ENCODE data around the gene ANO8. TPM values are rescaled to one million over a fixed set of nuclear protein-coding genes. Genes with fewer than 3 reads are reported as not detected.

ANO8 gene
- total RNA-seq, 1 experiment from 2014 or later: 12.1 TPM

GRCh38 chr19:17379221-17379631 lies 44.6 kb upstream of the ANO8 start:
- POLR2A ChIA-PET (ENCODE audit: unreplicated experiment): no interaction called here
- Histone ChIP-seq H3K79me2 (ENCODE audit: low read length) (no peaks in the 10 kb centered on the region), H3K9ac (ENCODE audit: low read length) (no peak overlapping the region), H3K27me3 (ENCODE audit: low read length) (no peaks in the 10 kb centered on the region), H3K4me3 (ENCODE audit: low read length) (no peak overlapping the region), H3K36me3 (ENCODE audit: low read depth, low read length) (no peaks in the 10 kb centered on the region), H3K9me2 (replicated peaks; ENCODE audit: low read length) (no peaks in the 10 kb centered on the region), H3K9me3 (ENCODE audit: low read length) (no peaks in the 10 kb centered on the region), H4K20me1 (ENCODE audit: low read length) (no peaks in the 10 kb centered on the region), H3K27ac (ENCODE audit: low read length) (no peak overlapping the region), H3F3A (ENCODE audit: low read length, unreplicated experiment) (no peaks in the 10 kb centered on the region), H3K4me1 (ENCODE audit: insufficient read depth, low read length) (no peaks in the 10 kb centered on the region), H2AFZ (ENCODE audit: low read length) (no peak overlapping the region), H3K4me2 (ENCODE audit: low read length) (no peak overlapping the region)
- intact Hi-C loops (cut with micrococcal nuclease): no loop called here
- ATAC-seq (no peak), DNase-seq (no peak)
- no TSS peak for BruUV-seq (replicated peaks)
- CTCF ChIA-PET: no interaction called here
- no peak for TF ChIP-seq CTCF (conservative IDR thresholded peaks at IDR 0.05; ENCODE audit: low read depth, low read length)
- TF ChIP-seq EZH2phosphoT487 (IDR thresholded peaks at IDR 0.05; ENCODE audit: borderline replicate concordance, low read length): no peak
- TF ChIP-seq EZH2 (IDR thresholded peaks at IDR 0.05; ENCODE audit: low read length, unreplicated experiment): no peak

GRCh38 chr19:17378271-17378670 lies 43.6 kb upstream of the ANO8 start:
- no peak overlapping the region for H2AFZ ChIP-seq (ENCODE audit: low read length)
- no peaks in the 10 kb centered on the region for H4K20me1 ChIP-seq (ENCODE audit: low read length)
- no peak overlapping the region for H3K27ac ChIP-seq (ENCODE audit: low read length)
- no peak overlapping the region for H3K4me3 ChIP-seq (ENCODE audit: low read length)
- no peaks in the 10 kb centered on the region for H3F3A ChIP-seq (ENCODE audit: low read length, unreplicated experiment)
- H3K79me2 ChIP-seq (ENCODE audit: low read length): no peaks in the 10 kb centered on the region
- TF ChIP-seq EZH2 (IDR thresholded peaks at IDR 0.05; ENCODE audit: low read length, unreplicated experiment) (no peak), CTCF (conservative IDR thresholded peaks at IDR 0.05; ENCODE audit: low read depth, low read length) (no peak), EZH2phosphoT487 (IDR thresholded peaks at IDR 0.05; ENCODE audit: borderline replicate concordance, low read length) (no peak)
- POLR2A ChIA-PET (ENCODE audit: unreplicated experiment): no interaction called here
- ATAC-seq (no peak), DNase-seq (no peak)
- BruUV-seq (replicated peaks): no TSS peak
- H3K9me2 ChIP-seq (replicated peaks; ENCODE audit: low read length): no peaks in the 10 kb centered on the region
- no peaks in the 10 kb centered on the region for H3K4me1 ChIP-seq (ENCODE audit: insufficient read depth, low read length)
- intact Hi-C loops (cut with micrococcal nuclease): no loop called here
- no peak overlapping the region for H3K4me2 ChIP-seq (ENCODE audit: low read length)
- H3K9me3 ChIP-seq (ENCODE audit: low read length): no peaks in the 10 kb centered on the region
- H3K27me3 ChIP-seq (ENCODE audit: low read length): no peaks in the 10 kb centered on the region
- CTCF ChIA-PET: no interaction called here
- H3K36me3 ChIP-seq (ENCODE audit: low read depth, low read length): no peaks in the 10 kb centered on the region
- no peak overlapping the region for H3K9ac ChIP-seq (ENCODE audit: low read length)

GRCh38 chr19:17376935-17377600 lies 42.4 kb upstream of the ANO8 start, which contains the start of gene PLVAP:
TSS of gene PLVAP (minus strand) at chr19:17377342. CDS start at chr19:17377288, 54 bp downstream.
- H3K9me3 ChIP-seq (ENCODE audit: low read length): no peaks in the 10 kb centered on the region
- no peak within 1 kb of the TSS for H3K4me2 ChIP-seq (ENCODE audit: low read length)
- POLR2A ChIA-PET (ENCODE audit: unreplicated experiment): no interaction called here
- intact Hi-C loops (cut with micrococcal nuclease): no loop called here
- DNase-seq (no peak), ATAC-seq (no peak)
- no peak within 1 kb of the TSS for H3K9ac ChIP-seq (ENCODE audit: low read length)
- no peaks in the 10 kb centered on the region for H3K36me3 ChIP-seq (ENCODE audit: low read depth, low read length)
- BruUV-seq (replicated peaks): no TSS peak
- no peaks in the 10 kb centered on the region for H3K4me1 ChIP-seq (ENCODE audit: insufficient read depth, low read length)
- H3K27ac ChIP-seq (ENCODE audit: low read length): no peak within 1 kb of the TSS
- no peak within 1 kb of the TSS for H2AFZ ChIP-seq (ENCODE audit: low read length)
- H3K27me3 ChIP-seq (ENCODE audit: low read length): no peaks in the 10 kb centered on the region
- no peaks in the 10 kb centered on the region for H3K9me2 ChIP-seq (replicated peaks; ENCODE audit: low read length)
- H3K4me3 ChIP-seq (ENCODE audit: low read length): no peak within 1 kb of the TSS
- TF ChIP-seq CTCF (conservative IDR thresholded peaks at IDR 0.05; ENCODE audit: low read depth, low read length): no peak
- TF ChIP-seq EZH2phosphoT487 (IDR thresholded peaks at IDR 0.05; ENCODE audit: borderline replicate concordance, low read length): no peak
- TF ChIP-seq EZH2 (IDR thresholded peaks at IDR 0.05; ENCODE audit: low read length, unreplicated experiment): no peak
- no peaks in the 10 kb centered on the region for H3K79me2 ChIP-seq (ENCODE audit: low read length)
- no peaks in the 10 kb centered on the region for H3F3A ChIP-seq (ENCODE audit: low read length, unreplicated experiment)
- CTCF ChIA-PET: no interaction called here
- H4K20me1 ChIP-seq (ENCODE audit: low read length): no peaks in the 10 kb centered on the region
